PC-9 (cell line): ENCODE data around the gene SASH1. TPM values are rescaled to one million over a fixed set of nuclear protein-coding genes. Genes with fewer than 3 reads are reported as not detected.

Experiments used
- BruUV-seq: library from RNA; stranded (reverse); fragments of 400-500 nt; replicated peaks from 2 replicates; lab custom pipeline; 2021; lab: Mats Ljungman, UMichigan
- CTCF ChIA-PET: fragments of 300-600 bp; sonication (Branson Sonifier 250); formaldehyde crosslinking; loops from one replicate; lab custom pipeline; 2022; ENCODE audit warnings: antibody characterized with exemption; lab: Charles Lee
- POLR2A ChIA-PET: fragments of 300-600 bp; sonication (Branson Sonifier 250); formaldehyde crosslinking; loops from one replicate; lab custom pipeline; 2022; ENCODE audit warnings: antibody characterized with exemption; ENCODE audit not compliant: unreplicated experiment; lab: Charles Lee
- DNase-seq, 2 experiments: peaks; one replicate each; pipeline versions ENCODE4 v3.0.0 to v3.0.0-alpha.2; 2015 to 2022; ENCODE audit warnings: mixed read lengths in 1 of 2
- H2AFZ ChIP-seq: fragments of 200-600 bp; sonication (generic); 2 replicates; pipeline ENCODE4 v1.8.1; 2017; ENCODE audit warnings: antibody characterized with exemption
- H3F3A ChIP-seq: fragments of 200-600 bp; sonication (generic); 2 replicates; pipeline ENCODE4 v1.8.1; 2017; ENCODE audit warnings: antibody characterized with exemption, mild to moderate bottlenecking, low read depth; ENCODE audit not compliant: insufficient read depth
- H3K27ac ChIP-seq: fragments of 200-600 bp; sonication (generic); 2 replicates; pipeline ENCODE4 v1.6.1; 2016; ENCODE audit warnings: mixed run types
- H3K27me3 ChIP-seq: fragments of 200-600 bp; sonication (generic); 2 replicates; pipeline ENCODE4 v1.6.1; 2016; ENCODE audit warnings: low read depth, mixed run types; ENCODE audit not compliant: insufficient read depth
- H3K36me3 ChIP-seq: fragments of 200-600 bp; sonication (generic); 2 replicates; pipeline ENCODE4 v1.6.1; 2016; ENCODE audit warnings: low read depth, mixed run types
- H3K4me1 ChIP-seq: fragments of 200-600 bp; sonication (generic); replicated peaks from 2 replicates; pipeline ENCODE4 v1.6.1; 2016; ENCODE audit warnings: mixed run types; ENCODE audit not compliant: insufficient read depth
- H3K4me2 ChIP-seq: fragments of 200-600 bp; sonication (generic); 2 replicates; pipeline ENCODE4 v1.6.1; 2017; ENCODE audit warnings: mixed run types
- H3K4me3 ChIP-seq: fragments of 200-600 bp; sonication (generic); 2 replicates; pipeline ENCODE4 v1.6.1; 2016; ENCODE audit warnings: mixed run types
- H3K79me2 ChIP-seq: fragments of 200-600 bp; sonication (generic); 2 replicates; pipeline ENCODE4 v1.6.1; 2017; ENCODE audit warnings: low read depth, mixed run types
- H3K9me2 ChIP-seq: fragments of 200-600 bp; sonication (generic); 2 replicates; pipeline ENCODE4 v1.8.1; 2017; ENCODE audit warnings: mild to moderate bottlenecking; ENCODE audit not compliant: insufficient read depth
- H3K9me3 ChIP-seq: fragments of 200-600 bp; sonication (generic); 2 replicates; pipeline ENCODE4 v1.8.1; 2016; ENCODE audit warnings: low read depth; ENCODE audit not compliant: insufficient read depth
- H4K20me1 ChIP-seq: fragments of 200-600 bp; sonication (generic); 2 replicates; pipeline ENCODE4 v1.8.1; 2017; ENCODE audit not compliant: insufficient read depth
- CTCF ChIP-seq: fragments of 200-600 bp; sonication (generic); conservative IDR thresholded peaks from 2 replicates; pipeline ENCODE4 v1.6.1; 2017; ENCODE audit warnings: mixed run types, antibody characterized with exemption, mild to moderate bottlenecking, moderate library complexity
- EZH2 ChIP-seq: fragments of 200-600 bp; sonication (generic); IDR thresholded peaks from 2 replicates; pipeline ENCODE4 v1.8.0; 2017; ENCODE audit warnings: antibody characterized with exemption, low read depth
- intact Hi-C: fragments of 100-400 bp; cut with micrococcal nuclease; formaldehyde crosslinking; loops from one replicate; pipeline ENCODE4 v1.10.0; 2022; ENCODE audit not compliant: unreplicated experiment
- total RNA-seq: library from RNA; stranded (reverse); gene quantifications from 2 replicates; pipeline ENCODE4 v1.2.3, GENCODE V29; 2021

Gene SASH1
- total RNA-seq, 1 experiment from 2014 or later, result 32.9 TPM

GRCh38 chr6:148425443-148425842 lies 82.8 kb downstream of the SASH1 start:
- no peak overlapping the region for H3K4me2 ChIP-seq
- no peaks in the 10 kb centered on the region for H3K4me1 ChIP-seq
- H3K36me3 ChIP-seq, result no peaks in the 10 kb centered on the region
- no peaks in the 10 kb centered on the region for H4K20me1 ChIP-seq
- no peak overlapping the region for H3K27ac ChIP-seq
- H3F3A ChIP-seq, result no peaks in the 10 kb centered on the region
- ChIA-PET POLR2A (no interaction called here), CTCF (no interaction called here)
- no peak for DNase-seq
- 0 out of 2 replicates have a peak, but pooled peaks cover 5% of the 10 kb centered on the region for H3K79me2 ChIP-seq
- intact Hi-C loops, result no loop called here
- no peak overlapping the region for H2AFZ ChIP-seq
- TF ChIP-seq EZH2 (no peak), CTCF (no peak)
- no peaks in the 10 kb centered on the region for H3K27me3 ChIP-seq
- no peaks in the 10 kb centered on the region for H3K9me3 ChIP-seq
- no peak overlapping the region for H3K4me3 ChIP-seq
- no peaks in the 10 kb centered on the region for H3K9me2 ChIP-seq
- no TSS peak for BruUV-seq

GRCh38 chr6:148426317-148426977 lies 83.8 kb downstream of the SASH1 start:
- ChIA-PET POLR2A (interaction anchor here (0.6 kb wide), 1 partner anchor 21 kb away, joined by 3 read pairs; no protein-coding TSS in a partner anchor), CTCF (no interaction called here)
- no peaks in the 10 kb centered on the region for H3K9me2 ChIP-seq
- intact Hi-C loops, result no loop called here
- no peak overlapping the region for H3K4me2 ChIP-seq
- no TSS peak for BruUV-seq
- H3K36me3 ChIP-seq, result no peaks in the 10 kb centered on the region
- no peak overlapping the region for H3K4me3 ChIP-seq
- no peak for DNase-seq
- H4K20me1 ChIP-seq, result no peaks in the 10 kb centered on the region
- H3F3A ChIP-seq, result no peaks in the 10 kb centered on the region
- no peaks in the 10 kb centered on the region for H3K9me3 ChIP-seq
- no peaks in the 10 kb centered on the region for H3K4me1 ChIP-seq
- TF ChIP-seq CTCF, result no peak
- no peak for TF ChIP-seq EZH2
- no peak overlapping the region for H2AFZ ChIP-seq
- H3K27me3 ChIP-seq, result no peaks in the 10 kb centered on the region
- H3K79me2 ChIP-seq, result 0 out of 2 replicates have a peak, but pooled peaks cover 5% of the 10 kb centered on the region
- H3K27ac ChIP-seq, result no peak overlapping the region

GRCh38 chr6:148427333-148427732 lies 84.7 kb downstream of the SASH1 start:
- TF ChIP-seq CTCF (no peak), EZH2 (no peak)
- Histone ChIP-seq H3K27me3 (no peaks in the 10 kb centered on the region), H3K36me3 (no peaks in the 10 kb centered on the region), H3K79me2 (0 out of 2 replicates have a peak, but pooled peaks cover under 1% of the 10 kb centered on the region), H4K20me1 (no peaks in the 10 kb centered on the region), H2AFZ (no peak overlapping the region), H3K9me3 (no peaks in the 10 kb centered on the region), H3K9me2 (no peaks in the 10 kb centered on the region), H3F3A (no peaks in the 10 kb centered on the region; the same call in 1 of the 2 replicates), H3K4me1 (no peaks in the 10 kb centered on the region), H3K4me2 (no peak overlapping the region), H3K4me3 (no peak overlapping the region), H3K27ac (no peak overlapping the region)
- intact Hi-C loops, result no loop called here
- no peak for DNase-seq
- ChIA-PET POLR2A (no interaction called here), CTCF (no interaction called here)
- BruUV-seq, result no TSS peak
